Ovary (tissue), 9 donors: ENCODE results near the gene GAREM2. TPM values are rescaled to one million over a fixed set of nuclear protein-coding genes. Genes with fewer than 3 reads are reported as not detected.

Experiments used
- DNase-seq, 5 donors: peaks; one replicate each; pipeline ENCODE4 v3.0.0-alpha.2; 2019 to 2020
- H3K27ac ChIP-seq, 2 donors: fragments of 200-600 bp; one replicate each; pipeline versions ENCODE4 v1.5.1 to v1.8.0; 2019 to 2022
- H3K27me3 ChIP-seq: fragments of 200-600 bp; one replicate; pipeline ENCODE4 v1.8.0; 2022
- H3K36me3 ChIP-seq: fragments of 200-600 bp; sonication (generic); one replicate; pipeline ENCODE4 v1.5.1; 2019
- H3K4me1 ChIP-seq: one replicate; pipeline ENCODE4 v1.8.1; 2013; ENCODE audit warnings: mild to moderate bottlenecking, moderate library complexity; ENCODE audit not compliant: insufficient read depth
- H3K4me3 ChIP-seq: fragments of 200-600 bp; sonication (generic); one replicate; pipeline ENCODE4 v1.5.1; 2017
- H3K9me3 ChIP-seq, 2 donors: fragments of 200-600 bp in 1 of 2; sonication (generic) in 1 of 2; one replicate each; pipeline versions ENCODE4 v1.5.1 to v1.8.1; 2013 to 2019; ENCODE audit warnings: mild to moderate bottlenecking in 1 of 2, moderate library complexity in 1 of 2
- CTCF ChIP-seq, 3 donors: fragments of 450-650 bp in 2 of 3; fragments of 200-600 bp in 1 of 3; IDR thresholded peaks; one replicate each; pipeline versions ENCODE4 v1.5.1 to v1.8.0; 2016 to 2022; ENCODE audit warnings: antibody characterized with exemption in 3 of 3, mild to moderate bottlenecking in 1 of 3
- EP300 ChIP-seq: sonication (generic); formaldehyde crosslinking; IDR thresholded peaks from one replicate; pipeline ENCODE4 v1.6.1; 2017; ENCODE audit warnings: antibody characterized with exemption
- POLR2A ChIP-seq: fragments of 450-650 bp; IDR thresholded peaks from one replicate; pipeline ENCODE4 v1.6.1; 2017; ENCODE audit warnings: antibody characterized with exemption, mild to moderate bottlenecking, moderate library complexity
- WGBS, 3 donors: extraction: QIAGEN DNeasy Blood & Tissue Kit in 1 of 3; methylation state at CpG; one replicate each; pipeline versions ENCODE4 v1.1.5 to v1.1.7; 2013 to 2017; 5-methylcytosine and 5-hydroxymethylcytosine counted together
- intact Hi-C, 4 donors: fragments of 100-400 bp; cut with DNase I; formaldehyde crosslinking; loops; one replicate each; pipeline versions ENCODE4 v1.11.0 to v1.15.1; 2022 to 2023
- polyA plus RNA-seq, 2 donors: library from polyadenylated mRNA; stranded (reverse); fragments of 200-250 nt in 1 of 2; fragments of 350-450 nt in 1 of 2; fragmentation: Illumina TruSeq in 1 of 2; extraction: RNeasy Lipid Tissue Mini Kit (QIAGEN cat#74804) in 1 of 2; gene quantifications; one replicate each; pipeline ENCODE4 v1.2.3, GENCODE V29; 2013 to 2014
- total RNA-seq, 7 donors: library from RNA; depleted of rRNA in 2 of 7; stranded (reverse); fragments of >200 nt in 2 of 7; fragmentation: NEBNext Ultra II Directional in 3 of 7; extraction: Animal tissue kit (Norgen Biotek cat#: 25700) in 3 of 7; gene quantifications; one replicate each; pipeline versions ENCODE4 v1.1.0 to v1.2.4, GENCODE V29; 2016 to 2023
- donor health status: DM: no; HTN: no; CAD: no; lungs with moderate emphysema.
- donor health status: DM: no; HTN: no; CAD: no.
- donor health status: Bipolar disorder and iron deficiency.
- donor health status: DM: yes; HTN: yes; CAD: no.
- donor health status: DM: no; HTN: no; CAD: no.
- donor health status: DM: yes; HTN: yes; CAD: no.

GAREM2 gene
- total and polyA plus RNA-seq, 9 donors, result 1.0 to 13.5 (median 5.6) TPM

- 78 to 86% (median 82%) methylated on average over 14 of the region's 14 CpGs for whole genome bisulfite sequencing, 3 donors
- intact Hi-C loops, result no loop called here
- DNase-seq, result no peak
- no peaks in the 10 kb centered on the region for H3K4me1 ChIP-seq
- TF ChIP-seq CTCF (IDR thresholded peaks at IDR 0.05) (no peak), POLR2A (no peak), EP300 (no peak)
- no peaks in the 10 kb centered on the region for H3K27me3 ChIP-seq
- H3K4me3 ChIP-seq, result no peak overlapping the region
- no peak overlapping the region for H3K27ac ChIP-seq
- no peaks in the 10 kb centered on the region for H3K36me3 ChIP-seq
- no peaks in the 10 kb centered on the region for H3K9me3 ChIP-seq
Observed at GRCh38 chr2:26169681-26170414, 3.0 kb upstream of the GAREM2 start.

DNA sequence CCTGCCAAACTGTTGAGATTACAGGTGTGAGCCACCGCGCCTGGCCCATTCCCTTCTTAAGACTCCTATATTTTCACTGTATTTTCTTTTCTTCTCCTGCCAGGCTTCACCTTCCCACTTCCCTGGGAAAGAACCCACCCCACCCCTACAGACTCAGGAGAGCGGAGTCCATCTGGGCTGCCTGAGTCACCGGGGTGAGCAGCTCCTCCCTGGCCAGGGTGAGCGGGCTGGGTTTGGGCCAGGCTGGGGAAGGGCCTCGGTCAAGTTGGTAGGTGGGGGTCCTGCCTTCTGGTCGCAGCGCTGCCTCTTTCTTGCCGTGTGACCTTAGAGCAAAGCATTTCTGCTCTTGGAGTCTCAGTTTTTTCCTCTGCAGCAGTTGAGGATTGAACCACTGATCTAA is 2.1 kb upstream of the GAREM2 start:
- H3K4me3 ChIP-seq, result no peak overlapping the region
- no peaks in the 10 kb centered on the region for H3K9me3 ChIP-seq
- 83 to 90% (median 86%) methylated on average over 9 of the region's 9 CpGs for WGBS, 3 donors
- no peaks in the 10 kb centered on the region for H3K4me1 ChIP-seq
- TF ChIP-seq POLR2A (no peak), CTCF (IDR thresholded peaks at IDR 0.05) (no peak), EP300 (no peak)
- H3K27ac ChIP-seq, result no peak overlapping the region
- H3K27me3 ChIP-seq, result no peaks in the 10 kb centered on the region
- no peak for DNase-seq
- H3K36me3 ChIP-seq, result no peaks in the 10 kb centered on the region
- intact Hi-C loops, result no loop called here

DNA sequence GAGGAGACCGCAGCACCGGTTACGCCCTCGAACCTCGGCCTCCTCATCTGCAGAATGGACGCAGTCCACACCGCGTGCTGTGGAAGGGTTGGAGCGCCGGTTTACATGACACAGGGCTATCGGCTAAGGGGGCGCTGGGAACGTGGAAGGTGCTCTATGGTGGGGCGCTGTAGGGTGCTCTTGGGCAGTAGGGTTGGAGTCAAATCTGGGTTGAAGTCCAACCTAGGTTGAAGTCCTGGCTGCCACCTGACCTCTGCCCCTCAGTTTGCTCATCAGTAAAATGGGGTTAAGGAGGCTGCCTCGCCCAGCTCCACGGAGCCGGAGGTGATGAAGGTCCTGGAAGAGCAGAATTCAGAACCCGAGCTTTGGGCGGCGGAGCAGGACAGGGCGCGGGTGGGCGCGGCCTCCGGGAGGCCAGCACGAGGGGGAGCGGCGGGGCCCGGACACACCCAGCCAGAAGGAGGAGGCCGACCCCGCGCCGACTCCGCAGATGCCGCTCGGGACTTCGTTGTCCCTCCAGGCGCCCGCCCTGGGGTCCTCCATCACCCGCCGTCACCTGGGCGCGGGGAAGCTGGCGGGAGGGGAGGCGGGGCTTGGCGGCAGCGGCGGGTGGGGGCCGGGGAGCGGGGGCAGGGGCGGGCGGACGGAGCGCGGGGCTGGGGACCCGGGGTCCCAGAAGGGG is 558 bp upstream of the GAREM2 start:
- Histone ChIP-seq H3K27me3 (no peaks in the 10 kb centered on the region), H3K36me3 (no peaks in the 10 kb centered on the region), H3K27ac (no peak overlapping the region), H3K9me3 (no peaks in the 10 kb centered on the region), H3K4me3 (no peak overlapping the region), H3K4me1 (no peaks in the 10 kb centered on the region)
- WGBS, 3 donors, result 13 to 36% (median 18%) methylated on average over 26 to 56 of the region's 56 CpGs
- intact Hi-C loops, result no loop called here
- TF ChIP-seq CTCF (IDR thresholded peaks at IDR 0.05) (no peak), EP300 (no peak), POLR2A (no peak)
- DNase-seq, result no peak

GRCh38 chr2:26173776-26174482 is 1.0 kb downstream of the GAREM2 start:
- Histone ChIP-seq H3K9me3 (no peaks in the 10 kb centered on the region), H3K27ac (no peak overlapping the region), H3K36me3 (no peaks in the 10 kb centered on the region), H3K4me3 (no peak overlapping the region), H3K27me3 (no peaks in the 10 kb centered on the region), H3K4me1 (peaks cover under 1% of the 10 kb centered on the region)
- TF ChIP-seq POLR2A (no peak), CTCF (IDR thresholded peaks at IDR 0.05) (no peak), EP300 (no peak)
- DNase-seq, result no peak
- intact Hi-C loops, result no loop called here
- 21 to 30% (median 26%) methylated on average over 44 to 46 of the region's 46 CpGs for WGBS, 3 donors
